ENCODE measurements around the gene RHOU.

- TF ChIP-seq POLR2AphosphoS5 (IDR thresholded peaks at IDR 0.05): no peak
- no peak for TF ChIP-seq CTCF (IDR thresholded peaks at IDR 0.05; ENCODE audit: poor library complexity, severe bottlenecking)
- no peak for TF ChIP-seq EP300 (conservative IDR thresholded peaks at IDR 0.05; ENCODE audit: poor library complexity, severe bottlenecking)
- no peak for TF ChIP-seq TAF1 (IDR thresholded peaks at IDR 0.05; ENCODE audit: low read depth)
Observed at GRCh38 chr1:228772516-228773212, 37.4 kb downstream of the RHOU start.

Data from neural cell (in vitro differentiated cells).